ENCODE data around the gene TMEM266.
A peak's percentile ranks its signal among the peaks of the same experiment; 100 is the strongest.

Gene TMEM266

DNA sequence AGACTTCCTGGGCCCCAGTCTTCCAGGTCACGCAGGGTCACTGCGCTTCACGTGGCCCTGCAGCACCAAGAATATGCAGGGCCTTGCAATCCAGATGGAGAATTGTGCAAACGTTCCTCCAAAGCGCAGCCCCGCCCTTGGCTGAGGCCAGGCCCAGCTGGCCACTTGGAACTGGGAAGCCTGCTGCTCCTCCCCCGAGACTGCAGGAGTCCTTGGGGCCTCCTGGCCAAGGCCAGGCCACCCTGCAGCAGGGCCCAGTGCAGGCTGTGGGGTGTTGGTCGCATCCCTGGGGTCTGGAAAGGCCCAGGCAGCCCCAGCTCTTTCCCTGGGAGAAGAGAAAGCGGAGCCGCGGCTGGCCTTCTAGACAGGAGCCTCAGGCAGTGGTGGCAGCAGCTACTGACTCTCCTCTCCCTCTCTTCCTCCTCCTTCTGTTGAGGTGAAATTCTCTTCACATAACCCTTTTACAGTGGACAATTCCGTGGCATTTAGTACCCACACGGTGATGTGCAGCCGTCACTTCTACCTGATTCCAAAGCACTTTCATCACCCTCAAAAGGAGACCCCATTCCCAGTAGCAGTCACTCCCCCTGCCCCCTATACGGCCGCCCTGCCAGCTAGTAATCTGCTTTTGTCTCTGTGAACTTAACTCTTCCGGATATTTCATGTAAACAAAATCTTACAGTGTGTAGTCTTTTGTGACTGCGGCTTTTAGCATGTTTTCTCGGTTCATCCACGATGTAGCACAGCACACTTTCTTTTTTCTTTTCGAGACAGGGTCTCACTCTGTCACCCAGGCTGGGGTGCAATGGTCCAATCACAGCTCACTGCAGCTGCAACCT, 103.9 kb downstream of the TMEM266 start:
- no peak for DNase-seq

DNA sequence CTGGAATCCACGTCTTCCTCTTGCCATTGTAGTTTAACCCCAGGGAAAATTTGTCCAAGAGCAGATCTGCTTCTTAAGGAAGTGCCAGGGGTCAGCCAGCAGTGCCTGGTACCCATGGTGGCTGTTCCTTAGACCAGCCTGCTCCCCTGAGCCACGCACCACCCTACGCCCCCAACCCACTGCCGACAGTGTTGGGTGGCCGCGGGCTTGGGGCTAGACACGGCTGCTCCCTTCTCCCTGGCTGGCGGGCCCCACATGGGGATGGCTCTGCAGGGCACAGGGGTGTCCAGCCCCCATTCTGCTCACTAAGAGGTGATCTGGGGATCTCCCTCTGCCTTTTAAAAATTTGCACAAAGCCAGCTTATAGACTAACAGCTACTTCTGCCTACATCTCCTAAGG, 104.8 kb downstream of the TMEM266 start:
- no peak for DNase-seq

DNA sequence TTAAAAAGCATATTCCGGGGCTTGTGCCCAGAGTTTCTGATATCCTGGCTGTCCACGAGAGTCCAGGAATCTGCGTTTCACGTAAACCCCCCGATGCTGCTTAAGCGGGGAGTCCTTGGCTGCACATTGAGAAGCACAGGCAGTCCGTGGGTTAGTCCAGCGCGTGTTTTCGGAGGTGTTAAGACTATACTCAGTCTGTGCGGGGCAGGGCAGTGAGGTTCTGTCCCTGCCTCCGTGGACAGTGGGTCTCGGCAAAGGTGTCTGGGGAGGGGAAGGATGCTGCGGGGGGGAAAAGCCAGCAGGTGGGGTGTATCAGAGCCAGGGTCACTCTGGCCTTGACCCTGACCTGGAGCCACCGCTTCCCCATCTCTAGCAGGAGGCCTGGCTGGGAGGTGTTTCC, 106.2 kb downstream of the TMEM266 start:
- no peak for DNase-seq

DNA sequence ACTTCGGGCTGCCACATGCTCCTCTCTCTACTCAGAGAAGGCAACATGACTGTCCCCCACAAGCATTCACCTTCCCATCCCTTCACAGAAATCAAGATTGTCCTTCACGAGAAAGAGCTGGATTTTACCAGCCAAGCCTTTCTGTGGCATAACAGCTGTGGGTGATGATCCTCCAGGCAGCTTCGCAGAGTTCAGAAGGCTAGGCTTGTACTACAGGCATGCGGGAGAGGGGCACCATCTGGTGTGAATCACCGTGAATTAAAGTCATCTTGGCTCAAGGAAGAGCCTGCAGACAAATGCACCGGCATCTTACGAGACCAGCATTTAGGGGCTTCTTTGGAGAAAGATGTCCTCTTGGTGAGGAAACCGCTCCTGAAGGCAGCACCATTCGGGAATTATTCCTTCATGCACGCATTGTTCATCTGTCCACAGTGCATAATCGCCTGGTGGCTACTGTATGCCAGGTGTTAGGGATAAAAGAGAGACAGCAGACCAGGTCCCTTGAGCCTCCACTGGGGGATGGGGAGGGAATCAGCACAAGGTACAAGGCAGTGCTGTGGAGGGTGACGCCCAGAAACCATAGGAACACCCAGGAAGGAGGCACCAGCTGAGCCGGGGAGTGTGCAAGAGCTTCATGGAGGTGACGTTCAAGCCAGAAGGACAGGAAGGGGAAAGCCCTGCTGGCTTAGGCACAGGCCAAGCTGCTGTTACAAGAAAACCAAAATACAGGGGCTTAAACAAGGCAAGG, 108.6 kb downstream of the TMEM266 start:
- no peak for DNase-seq

DNA sequence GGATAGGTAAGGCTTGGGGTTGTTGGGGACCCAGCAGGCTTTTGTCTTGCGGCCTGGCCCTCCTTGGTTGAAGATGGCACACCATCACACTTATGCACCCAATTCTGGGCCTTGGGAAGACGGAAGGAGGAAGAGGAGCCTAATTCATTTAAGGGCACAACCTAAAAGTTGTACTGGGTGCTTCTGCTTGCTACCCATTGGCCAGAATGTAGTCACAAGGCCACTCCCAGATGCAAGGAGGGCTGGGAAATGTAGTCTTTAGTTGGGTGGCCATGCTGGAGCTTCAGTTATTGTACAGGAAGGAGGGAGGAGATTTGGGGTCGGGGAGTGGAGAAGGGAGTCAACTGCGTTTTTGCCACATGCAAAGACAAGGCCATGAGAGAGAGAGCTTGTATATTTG, 109.2 kb downstream of the TMEM266 start:
- DNase-seq = no peak

DNA sequence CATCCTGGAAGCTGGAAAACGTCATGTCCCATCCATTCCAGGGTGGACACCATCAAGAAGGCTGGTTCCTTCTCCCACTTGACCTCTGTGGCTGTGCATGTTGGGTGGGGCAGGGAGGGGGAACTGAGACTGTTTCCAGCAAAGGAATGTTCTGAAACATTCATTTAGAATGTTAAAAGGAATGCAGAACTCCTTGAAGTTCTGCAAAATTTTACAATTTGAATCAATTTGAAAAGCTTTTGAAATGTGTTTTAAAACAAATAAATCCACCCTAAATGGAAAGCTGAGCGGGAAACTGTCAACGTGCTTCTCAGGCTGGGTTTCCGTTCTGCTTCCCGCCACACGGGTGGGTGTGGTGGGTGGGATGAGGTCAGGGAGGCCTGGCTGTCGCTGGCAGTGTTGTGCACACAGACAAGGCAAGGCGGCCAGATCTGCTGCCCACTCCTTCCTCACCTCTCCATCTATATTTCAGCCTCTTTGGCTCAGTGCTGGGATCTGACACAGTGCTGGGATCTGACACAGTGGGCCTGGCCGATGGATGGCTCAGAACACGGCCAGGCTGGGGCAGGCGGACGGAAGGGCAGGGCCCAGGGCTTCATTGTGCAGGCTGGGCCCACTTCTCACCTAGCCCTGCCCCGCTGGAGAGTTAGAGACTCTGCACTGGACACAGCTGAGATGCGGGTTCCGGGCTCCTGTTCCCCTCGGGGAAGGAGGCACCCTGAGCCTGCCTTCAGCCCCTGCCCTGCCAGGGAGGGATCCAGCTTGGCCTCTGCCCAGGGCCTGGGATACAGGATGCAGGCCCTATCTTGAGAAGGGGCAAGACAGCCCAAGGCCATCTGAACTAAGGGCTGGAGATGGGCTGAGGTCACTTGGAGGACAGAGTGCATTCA, 110.4 kb downstream of the TMEM266 start:
- no peak for DNase-seq

DNA sequence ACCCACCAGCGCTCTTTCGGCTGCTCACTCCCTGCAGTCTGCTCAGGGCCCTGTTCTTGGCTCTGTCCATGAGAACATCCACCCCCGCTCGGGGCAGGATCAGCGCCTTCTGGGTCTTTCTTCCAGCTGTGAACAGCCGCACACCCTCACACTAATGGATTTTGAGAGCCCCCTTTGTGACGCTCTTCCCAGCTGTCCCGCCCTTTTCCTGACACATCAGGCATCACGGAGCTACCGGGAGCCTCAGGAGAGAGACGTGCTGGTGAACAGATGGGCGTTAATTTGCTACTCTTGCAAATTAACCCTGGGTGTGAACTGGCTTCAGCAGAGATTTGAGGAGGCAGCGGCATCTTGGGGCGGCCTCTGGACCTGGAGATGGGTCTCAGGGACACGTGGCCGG, 113.0 kb downstream of the TMEM266 start:
- no peak for DNase-seq

DNA sequence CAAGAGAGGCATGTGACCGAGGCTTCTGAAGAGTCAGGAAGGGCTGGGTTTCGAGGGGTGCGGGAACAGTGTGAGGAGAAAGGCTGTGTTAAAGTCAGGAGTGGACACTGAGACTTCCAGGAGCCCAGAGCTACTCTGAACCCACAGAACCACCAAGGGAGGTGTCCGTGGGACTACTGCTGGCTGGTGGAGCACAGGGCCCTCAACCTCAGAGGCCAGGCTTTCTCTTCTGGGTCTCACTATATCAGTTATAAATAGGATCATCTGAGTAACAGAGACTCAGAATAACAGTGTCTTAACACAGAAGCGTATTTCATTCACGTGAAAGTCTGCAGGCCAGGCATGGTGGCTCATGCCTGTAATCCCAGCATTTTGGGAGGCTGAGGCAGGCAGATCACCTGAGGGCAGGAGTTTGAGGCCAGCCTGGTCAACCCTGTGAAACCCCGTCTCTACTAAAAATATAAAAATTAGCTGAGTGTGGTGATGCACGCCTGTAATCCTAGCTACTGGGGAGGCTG, 113.6 kb downstream of the TMEM266 start:
- no peak for DNase-seq

DNA sequence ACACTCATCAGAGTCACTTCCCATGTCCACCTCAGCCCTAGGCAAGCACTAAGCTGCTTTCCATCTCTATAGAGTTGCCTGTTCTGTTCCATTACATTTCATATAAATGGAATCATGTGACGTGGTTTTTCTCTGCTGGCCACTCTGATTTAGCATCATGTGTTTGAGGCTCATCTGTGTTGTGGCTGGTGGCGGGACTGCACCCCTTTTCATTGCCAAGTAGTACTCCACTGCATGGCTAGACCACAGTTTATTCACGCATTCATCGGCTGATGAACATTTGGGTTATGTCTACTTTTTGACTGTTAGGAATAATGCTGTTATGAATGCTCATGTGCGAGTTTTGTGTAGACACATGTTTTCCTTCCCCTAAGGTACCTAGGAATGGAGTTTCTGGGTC, 114.9 kb downstream of the TMEM266 start:
- no peak for DNase-seq

DNA sequence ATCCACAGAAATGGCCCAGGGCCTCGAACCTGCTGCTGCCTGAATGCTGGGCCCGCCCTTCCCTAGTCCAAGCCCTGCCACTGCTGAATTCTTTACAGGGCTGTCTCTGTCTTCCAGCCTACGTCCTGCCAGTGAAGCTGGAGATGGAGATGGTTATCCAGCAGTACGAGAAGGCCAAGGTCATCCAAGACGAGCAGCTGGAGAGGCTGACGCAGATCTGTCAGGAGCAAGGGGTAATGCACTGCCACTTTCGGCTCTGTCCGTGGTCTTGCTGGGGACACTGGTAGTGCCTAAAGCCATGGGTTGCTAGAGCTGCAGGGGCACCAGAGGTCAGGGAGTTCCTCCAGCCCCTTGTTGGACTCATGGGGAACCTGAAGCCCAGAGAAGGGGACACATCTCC, 115.7 kb downstream of the TMEM266 start:
- DNase-seq = no peak

DNA sequence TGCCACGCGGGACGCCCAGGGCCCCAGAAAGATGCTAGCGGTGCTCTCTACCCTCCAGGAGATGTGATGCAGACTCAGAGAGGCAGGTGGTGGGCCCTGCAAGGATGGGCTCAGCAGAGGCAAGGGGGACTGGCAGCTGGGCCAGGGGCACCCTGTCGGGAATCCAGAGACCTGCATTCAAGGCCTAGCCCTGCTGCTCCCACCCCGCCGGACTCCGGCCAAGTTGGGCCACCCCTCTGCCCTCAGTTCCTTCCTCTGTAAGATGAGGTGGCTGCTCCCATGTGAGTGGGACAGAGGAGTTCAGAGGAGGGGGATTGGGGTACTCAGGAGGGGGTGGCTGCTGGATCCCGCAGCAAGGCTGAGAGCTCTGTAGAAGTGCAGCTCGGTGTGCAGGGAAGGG, 116.3 kb downstream of the TMEM266 start:
- no peak for DNase-seq

DNA sequence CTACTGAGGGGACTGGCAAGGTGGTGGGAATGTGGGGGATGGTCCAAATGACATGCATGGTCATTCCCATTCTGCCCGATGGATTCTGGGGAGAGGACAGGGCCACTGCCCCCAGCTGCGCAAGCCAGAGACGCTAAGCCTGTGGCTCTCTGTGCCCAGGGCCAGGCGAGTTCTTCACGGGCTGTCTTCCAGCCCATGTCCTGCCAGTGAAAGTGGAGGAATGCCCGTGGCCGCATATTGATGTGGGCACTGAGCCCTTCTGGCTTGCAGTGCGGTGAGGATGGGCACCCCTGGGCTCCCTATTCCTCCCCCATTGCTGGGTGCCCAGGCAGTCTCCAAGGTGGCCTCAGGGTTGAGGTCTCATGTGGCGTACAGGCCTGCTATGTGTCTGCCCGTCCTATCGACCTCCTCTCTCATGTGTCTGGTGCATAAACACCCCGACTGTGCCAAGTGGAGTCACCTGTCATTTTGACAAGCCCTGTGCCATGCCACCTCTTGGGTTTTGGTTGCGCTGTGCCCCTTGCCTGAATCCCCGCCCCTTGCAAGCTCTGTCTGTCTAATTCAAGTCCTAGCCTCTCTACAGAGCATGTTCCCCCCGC, 116.8 kb downstream of the TMEM266 start:
- DNase-seq = no peak

DNA sequence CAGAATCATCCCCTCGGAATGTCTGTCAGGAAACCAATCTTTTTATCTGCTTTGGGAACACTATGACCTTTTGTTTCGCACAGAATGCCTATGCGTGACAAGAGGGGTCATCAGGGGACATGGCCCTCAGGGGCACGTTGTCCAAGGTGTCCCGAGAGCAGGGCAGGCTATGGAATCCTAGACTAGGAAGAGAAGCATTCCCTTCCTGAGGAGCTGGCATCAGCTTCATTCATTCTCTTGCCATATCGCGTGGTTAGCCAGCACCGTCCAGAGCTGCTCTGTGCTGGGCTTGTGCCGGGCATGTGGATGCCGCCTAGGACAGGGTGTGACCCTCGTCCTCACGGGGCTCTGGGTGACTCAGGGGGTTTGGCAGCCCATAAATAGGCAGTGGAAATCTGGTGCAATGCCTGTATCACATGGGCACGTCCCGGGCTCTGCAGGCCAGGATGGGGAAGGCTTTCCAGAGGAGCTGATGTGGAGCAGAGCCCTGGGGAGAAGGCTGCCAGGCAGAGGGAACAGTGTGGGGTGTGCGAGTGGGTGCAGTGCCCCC, 117.8 kb downstream of the TMEM266 start:
- DNase-seq = no peak

DNA sequence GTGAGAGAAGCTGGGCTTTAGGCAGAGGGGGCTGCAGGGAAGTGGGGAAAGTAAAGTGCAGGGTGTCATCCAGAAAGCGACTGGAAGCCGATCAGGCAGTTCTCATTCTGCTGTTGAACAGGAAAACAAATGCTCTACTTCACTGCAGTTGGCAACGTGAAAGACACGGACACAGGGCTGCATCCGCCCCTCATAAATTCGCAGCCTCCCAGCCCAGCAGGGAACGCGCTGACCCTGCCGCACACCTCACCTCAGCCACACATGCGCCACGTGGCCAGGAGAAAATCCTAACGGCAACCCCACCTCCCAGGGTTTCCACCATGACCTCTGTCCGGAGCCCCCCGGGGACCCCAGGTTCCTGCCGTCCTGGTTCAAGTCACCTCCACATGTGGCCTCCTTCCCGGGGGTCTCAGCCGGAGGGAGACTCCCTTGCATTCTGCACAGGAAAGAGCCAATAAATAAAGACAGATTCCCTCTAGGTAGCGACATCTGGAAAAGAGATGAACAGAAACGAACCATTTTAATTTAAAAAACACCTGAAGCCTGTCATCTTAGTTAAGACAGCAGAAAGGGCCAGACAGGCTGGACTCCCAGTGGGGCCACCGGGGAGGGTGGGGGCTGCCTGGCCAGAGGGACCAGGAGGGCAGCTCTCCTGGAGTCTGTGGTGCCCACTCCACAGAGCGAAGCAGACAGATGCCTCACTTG, 118.7 kb downstream of the TMEM266 start:
- DNase-seq = no peak

DNA sequence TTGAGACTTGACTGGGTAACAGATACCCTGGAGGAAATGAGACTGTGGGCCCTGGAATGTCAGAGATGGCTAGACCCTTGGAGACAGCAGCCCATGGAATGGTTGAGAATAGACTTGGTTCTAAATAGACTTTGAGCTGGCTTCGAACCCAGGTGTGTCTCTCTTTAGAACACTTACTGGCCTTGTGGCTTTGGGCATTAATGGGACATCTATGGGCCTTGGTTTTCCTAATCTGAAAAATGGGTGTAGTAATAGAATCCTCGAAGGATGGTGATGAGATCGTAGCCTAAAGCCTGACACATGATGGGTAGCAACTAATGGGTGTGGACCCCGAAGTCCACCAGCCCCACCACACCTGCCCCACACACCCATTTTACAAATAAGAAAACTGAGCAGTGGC, 119.2 kb downstream of the TMEM266 start:
- DNase-seq = no peak

DNA sequence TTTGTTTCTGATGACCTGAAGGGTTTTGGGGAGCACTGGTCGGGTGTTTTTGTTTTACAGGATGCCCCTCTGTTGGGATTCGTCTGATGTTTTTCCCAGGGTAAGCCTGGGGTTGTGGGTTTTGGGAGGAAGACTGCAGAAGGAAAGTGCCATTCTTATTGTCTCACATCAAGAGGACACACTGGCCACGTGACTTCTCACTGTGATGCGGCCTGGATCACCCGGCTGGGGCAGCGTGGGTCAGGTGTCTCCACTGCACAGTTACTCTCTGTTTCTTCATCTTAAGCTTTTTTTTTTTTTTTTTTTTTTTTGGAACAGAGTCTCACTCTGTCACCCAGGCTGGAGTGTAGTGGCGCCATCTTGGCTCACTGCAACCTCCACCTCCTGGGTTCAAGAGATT, 120.5 kb downstream of the TMEM266 start:
- no peak for DNase-seq

DNA sequence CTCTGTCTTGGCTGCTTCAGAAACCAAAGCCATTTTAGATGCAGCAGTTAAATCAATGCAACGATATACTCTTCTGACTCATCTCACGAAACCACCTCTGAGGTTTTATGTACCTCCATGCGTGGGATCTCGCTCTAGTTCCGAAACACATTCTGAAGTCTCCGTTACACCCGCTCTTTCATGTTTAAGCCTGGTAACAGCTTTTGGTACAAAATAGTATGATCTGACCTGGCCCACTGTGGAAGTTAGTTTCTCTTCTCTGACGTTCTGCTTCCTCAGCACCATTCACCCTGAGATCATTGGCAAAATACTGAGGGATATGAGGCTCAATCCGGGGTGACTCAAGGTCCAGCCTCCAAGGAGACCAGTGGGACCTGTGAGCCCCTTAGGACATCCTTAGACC, 121.9 kb downstream of the TMEM266 start:
- peak; percentile 43 for DNase-seq

DNA sequence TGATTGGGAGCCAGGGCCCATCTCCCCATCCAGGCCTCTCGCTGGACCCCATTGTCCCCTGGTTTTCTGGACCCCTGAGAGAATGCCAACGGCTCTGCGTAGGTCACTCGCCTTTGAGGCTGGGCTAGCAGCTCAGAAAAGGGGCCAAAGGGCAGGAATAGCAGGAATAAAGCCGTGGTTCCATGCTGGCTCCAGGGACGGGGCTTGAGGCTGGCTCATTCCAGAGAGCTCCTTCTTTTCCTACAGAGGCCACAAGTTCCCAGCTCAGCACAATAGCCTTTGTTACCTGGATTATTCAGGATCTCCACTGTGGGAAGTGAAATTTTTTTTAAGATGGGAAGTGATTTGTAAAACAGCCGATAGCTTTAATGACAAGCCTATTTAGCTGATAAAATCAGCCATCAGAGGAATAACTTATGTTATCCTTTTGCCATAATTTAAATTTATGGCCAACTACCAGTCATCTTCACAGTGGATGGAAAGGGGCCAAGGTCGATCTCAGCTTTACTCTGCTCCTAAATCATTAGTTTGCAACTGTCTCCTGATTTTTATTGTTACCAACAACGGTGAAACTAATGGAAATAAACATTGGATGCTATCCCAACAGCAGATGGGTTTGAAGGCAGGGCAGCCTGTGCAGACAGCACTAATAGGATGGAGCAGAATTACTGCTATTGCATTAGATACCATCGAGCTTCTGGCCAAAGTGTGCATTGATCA, 124.3 kb downstream of the TMEM266 start:
- DNase-seq = no peak

DNA sequence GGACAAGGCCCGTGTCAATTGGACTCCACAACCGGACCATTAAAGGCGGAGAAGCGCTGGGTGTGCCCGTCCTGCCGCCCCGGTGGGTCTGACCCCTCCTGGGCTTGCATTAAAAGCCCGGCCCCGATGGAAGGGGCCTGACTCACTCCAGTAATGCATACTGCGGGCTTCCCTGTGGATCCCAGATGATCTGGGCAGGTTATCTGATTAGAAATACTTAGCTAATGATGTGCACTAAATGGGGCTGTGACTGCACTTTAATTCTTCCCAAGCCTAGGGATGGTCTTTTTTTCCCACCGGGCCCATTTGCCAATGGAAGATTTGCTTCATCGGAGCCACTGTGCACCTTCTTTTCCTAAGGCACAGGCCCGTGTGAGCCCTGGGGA, 124.9 kb downstream of the TMEM266 start:
- DNase-seq = no peak

DNA sequence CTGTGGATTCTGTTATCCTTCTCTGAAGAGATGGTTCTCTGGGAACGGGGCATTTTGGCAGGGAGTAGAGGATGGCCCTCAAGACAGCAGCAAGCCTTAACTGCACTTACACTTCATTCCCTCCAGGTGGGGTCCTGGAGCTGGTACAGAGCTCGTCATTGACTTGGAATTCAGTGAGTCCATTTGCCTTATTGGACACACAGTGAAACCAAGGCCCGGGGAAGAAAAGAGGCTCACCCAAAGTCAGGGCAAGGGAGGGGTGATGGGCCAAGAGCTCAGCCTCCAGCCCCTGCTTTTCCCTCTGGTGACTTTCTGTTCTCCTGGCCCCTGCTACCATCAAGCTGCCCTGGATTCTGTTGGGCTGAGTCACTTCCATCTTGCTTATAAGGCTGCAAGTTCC, 125.9 kb downstream of the TMEM266 start:
- DNase-seq = peak; percentile 38

DNA sequence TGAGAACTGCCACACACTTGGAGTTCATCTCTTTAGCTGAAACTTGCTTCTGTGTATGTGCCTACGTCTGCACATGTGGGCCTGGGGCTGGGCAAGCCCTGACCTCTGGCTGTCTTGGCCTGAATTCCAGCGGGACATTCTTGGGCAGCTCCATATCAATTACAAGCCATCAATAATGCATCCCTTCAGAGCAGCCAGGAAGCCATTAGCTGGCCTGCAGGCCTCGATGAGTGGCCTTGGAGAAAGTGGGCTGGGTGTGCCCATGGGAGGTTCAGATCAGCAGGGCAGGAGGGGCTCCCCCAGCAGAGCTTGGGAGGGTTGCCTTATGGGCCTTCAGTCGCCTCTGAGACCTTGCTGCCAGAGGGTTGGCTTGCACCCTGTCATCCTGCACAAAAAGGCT, 127.4 kb downstream of the TMEM266 start:
- no peak for DNase-seq
